Esophagus muscularis mucosa (tissue), 4 donors: ENCODE results near the gene MOB1B.

Source experiments
- EP300 ChIP-seq: sonication (generic); formaldehyde crosslinking; IDR thresholded peaks from one replicate; pipeline ENCODE4 v1.6.1; 2017; ENCODE audit warnings: antibody characterized with exemption
- POLR2A ChIP-seq: fragments of 450-650 bp; IDR thresholded peaks from one replicate; pipeline ENCODE4 v1.6.1; 2017; ENCODE audit warnings: antibody characterized with exemption, moderate library complexity, mild to moderate bottlenecking, low read depth
- POLR2AphosphoS5 ChIP-seq, 2 donors: sonication (generic); formaldehyde crosslinking; IDR thresholded peaks; one replicate each; pipeline ENCODE4 v1.6.1; 2017; ENCODE audit warnings: antibody characterized with exemption in 2 of 2
- TF ChIP-seq, protein P1 (sequence below), 3 experiments: fragments of 200-600 bp in 2 of 3; fragments of 450-650 bp in 1 of 3; sonication (generic) in 2 of 3; IDR thresholded peaks; one replicate each; pipeline ENCODE4 v1.5.1; 2017 to 2019; ENCODE audit warnings: antibody characterized with exemption in 3 of 3, mild to moderate bottlenecking in 2 of 3, moderate library complexity in 1 of 3

DNA sequence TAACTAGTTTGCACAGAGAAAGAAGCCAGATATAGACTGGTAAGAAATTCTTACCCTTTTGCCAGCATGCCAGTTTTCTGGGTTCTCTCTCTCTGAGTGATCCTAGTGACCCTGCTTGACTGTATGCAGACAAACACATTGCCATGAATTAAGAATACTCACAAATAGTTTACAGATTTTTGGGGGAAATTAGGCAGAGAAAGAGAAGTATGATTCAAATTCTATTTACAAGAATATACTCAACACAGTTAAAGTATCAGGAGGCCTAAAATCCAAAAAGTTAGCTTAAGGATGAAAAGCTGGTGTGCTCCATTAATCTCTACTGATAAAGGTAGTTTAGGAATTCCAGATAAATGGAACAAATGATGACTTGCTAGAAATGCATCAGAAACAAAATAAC, 18.4 kb downstream of the MOB1B start:
- TF ChIP-seq, protein P1, sequence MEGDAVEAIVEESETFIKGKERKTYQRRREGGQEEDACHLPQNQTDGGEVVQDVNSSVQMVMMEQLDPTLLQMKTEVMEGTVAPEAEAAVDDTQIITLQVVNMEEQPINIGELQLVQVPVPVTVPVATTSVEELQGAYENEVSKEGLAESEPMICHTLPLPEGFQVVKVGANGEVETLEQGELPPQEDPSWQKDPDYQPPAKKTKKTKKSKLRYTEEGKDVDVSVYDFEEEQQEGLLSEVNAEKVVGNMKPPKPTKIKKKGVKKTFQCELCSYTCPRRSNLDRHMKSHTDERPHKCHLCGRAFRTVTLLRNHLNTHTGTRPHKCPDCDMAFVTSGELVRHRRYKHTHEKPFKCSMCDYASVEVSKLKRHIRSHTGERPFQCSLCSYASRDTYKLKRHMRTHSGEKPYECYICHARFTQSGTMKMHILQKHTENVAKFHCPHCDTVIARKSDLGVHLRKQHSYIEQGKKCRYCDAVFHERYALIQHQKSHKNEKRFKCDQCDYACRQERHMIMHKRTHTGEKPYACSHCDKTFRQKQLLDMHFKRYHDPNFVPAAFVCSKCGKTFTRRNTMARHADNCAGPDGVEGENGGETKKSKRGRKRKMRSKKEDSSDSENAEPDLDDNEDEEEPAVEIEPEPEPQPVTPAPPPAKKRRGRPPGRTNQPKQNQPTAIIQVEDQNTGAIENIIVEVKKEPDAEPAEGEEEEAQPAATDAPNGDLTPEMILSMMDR (IDR thresholded peaks at IDR 0.05): no peak
- TF ChIP-seq POLR2A: no peak
- no peak for TF ChIP-seq EP300
- TF ChIP-seq POLR2AphosphoS5 (IDR thresholded peaks at IDR 0.05): no peak
